NCI-H2107 treated with DMSO at 0.1 percent for 48 hours (cell line): ENCODE data around the gene UGT1A5.
"Not testable (repeated sequence)": the region's sequence is repeated elsewhere in the genome, so short reads cannot be mapped to it uniquely, and the experiment has no call there.

Experiments
- DNase-seq: peaks from one replicate; lab custom pipeline; 2025; ENCODE audit not compliant: unreplicated experiment; lab: John Stamatoyannopoulos, UW

The UGT1A5 gene

GRCh38 chr2:233745838-233746237 is 33.1 kb downstream of the UGT1A5 start:
- not testable (repeated sequence) for DNase-seq

- no peak for DNase-seq
Observed at GRCh38 chr2:233746475-233747282, 34.0 kb downstream of the UGT1A5 start.

- no peak for DNase-seq
Observed at GRCh38 chr2:233747283-233747544, 34.5 kb downstream of the UGT1A5 start.

- not testable (repeated sequence) for DNase-seq
Observed at GRCh38 chr2:233750689-233751088, 38.0 kb downstream of the UGT1A5 start.

GRCh38 chr2:233751212-233752009 is 38.7 kb downstream of the UGT1A5 start:
- not testable (repeated sequence) for DNase-seq

- DNase-seq: no peak
Observed at GRCh38 chr2:233754872-233755611, 42.3 kb downstream of the UGT1A5 start.

- DNase-seq: no peak
Observed at GRCh38 chr2:233756429-233757081, 43.8 kb downstream of the UGT1A5 start.

GRCh38 chr2:233758141-233758540 is 45.4 kb downstream of the UGT1A5 start:
- no peak for DNase-seq

GRCh38 chr2:233758849-233759248 is 46.1 kb downstream of the UGT1A5 start:
- DNase-seq: no peak

GRCh38 chr2:233760043-233760442 is 47.3 kb downstream of the UGT1A5 start, which contains the start of gene UGT1A1:
Gene UGT1A1, plus strand, starts transcription at chr2:233760270. Its CDS starts 18 bp downstream, at chr2:233760288.
- DNase-seq: no peak

- DNase-seq: no peak
Observed at GRCh38 chr2:233761040-233761769, 48.5 kb downstream of the UGT1A5 start.

- no peak for DNase-seq
Observed at GRCh38 chr2:233764264-233764663, 51.6 kb downstream of the UGT1A5 start.

GRCh38 chr2:233764761-233765160 is 52.1 kb downstream of the UGT1A5 start:
- DNase-seq: no peak

GRCh38 chr2:233766416-233766815 is 53.7 kb downstream of the UGT1A5 start:
- no peak for DNase-seq

GRCh38 chr2:233768076-233768475 is 55.4 kb downstream of the UGT1A5 start:
- no peak for DNase-seq

GRCh38 chr2:233769260-233769659 is 56.6 kb downstream of the UGT1A5 start:
- no peak for DNase-seq

GRCh38 chr2:233772153-233772552 is 59.4 kb downstream of the UGT1A5 start:
- DNase-seq: no peak

- no peak for DNase-seq
Observed at GRCh38 chr2:233772583-233772982, 59.9 kb downstream of the UGT1A5 start.

- no peak for DNase-seq
Observed at GRCh38 chr2:233773854-233774253, 61.1 kb downstream of the UGT1A5 start.

GRCh38 chr2:233775414-233775813 is 62.7 kb downstream of the UGT1A5 start:
- DNase-seq: no peak
